Parathyroid adenoma (tissue), 2 donors: ENCODE data around the gene SYT14.

Source experiments
- H2AFZ ChIP-seq: fragments of 300-600 bp; sonication (generic); one replicate; pipeline ENCODE4 v1.7.0; 2017; ENCODE audit warnings: antibody characterized with exemption, mild to moderate bottlenecking
- H3K27ac ChIP-seq: fragments of 300-600 bp; sonication (generic); one replicate; pipeline ENCODE4 v1.7.0; 2017
- H3K27me3 ChIP-seq: fragments of 300-600 bp; sonication (generic); one replicate; pipeline ENCODE4 v1.7.0; 2017; ENCODE audit warnings: low read length; ENCODE audit not compliant: control insufficient read depth, insufficient read depth
- H3K36me3 ChIP-seq: fragments of 300-600 bp; sonication (generic); one replicate; pipeline ENCODE4 v1.7.0; 2017; ENCODE audit warnings: low read length; ENCODE audit not compliant: control insufficient read depth, insufficient read depth
- H3K4me1 ChIP-seq: fragments of 300-600 bp; sonication (generic); one replicate; pipeline ENCODE4 v1.7.0; 2017; ENCODE audit warnings: control low read depth
- H3K4me2 ChIP-seq: fragments of 300-600 bp; sonication (generic); one replicate; pipeline ENCODE4 v1.7.0; 2017; ENCODE audit warnings: low read length
- H3K4me3 ChIP-seq: fragments of 300-600 bp; sonication (generic); one replicate; pipeline ENCODE4 v1.7.0; 2017; ENCODE audit warnings: low read depth, low read length
- H3K79me2 ChIP-seq: fragments of 300-600 bp; sonication (generic); one replicate; pipeline ENCODE4 v1.7.0; 2017; ENCODE audit warnings: control low read depth
- H3K9ac ChIP-seq: fragments of 300-600 bp; sonication (generic); one replicate; pipeline ENCODE4 v1.7.0; 2017; ENCODE audit warnings: mild to moderate bottlenecking
- H3K9me3 ChIP-seq: fragments of 300-600 bp; sonication (generic); one replicate; pipeline ENCODE4 v1.7.0; 2017; ENCODE audit warnings: low read length; ENCODE audit not compliant: control insufficient read depth
- TF ChIP-seq, protein P1 (sequence below): fragments of 300-600 bp; sonication (generic); IDR thresholded peaks from one replicate; pipeline ENCODE4 v1.7.0; 2017; ENCODE audit warnings: antibody characterized with exemption, mild to moderate bottlenecking
- donor health status: primary hyperparathyroidism.

SYT14 gene

DNA sequence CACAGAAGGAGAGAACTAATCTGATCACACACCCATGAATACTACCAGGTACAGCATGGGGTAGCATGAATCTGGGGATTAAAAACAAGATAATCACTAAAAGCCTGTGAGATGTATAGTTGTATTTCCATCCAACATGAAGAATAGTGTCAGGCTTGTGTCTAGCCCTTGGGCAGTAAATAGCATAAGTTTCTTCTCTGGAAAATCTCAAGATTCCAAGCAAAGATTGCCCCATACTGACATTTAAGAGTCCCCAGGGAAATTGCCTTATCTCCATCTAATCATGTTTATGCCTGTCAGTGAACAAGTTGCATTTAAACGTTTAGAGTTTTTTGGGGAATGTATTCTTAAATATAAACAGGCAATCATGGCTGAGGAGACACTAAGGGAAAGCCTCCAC, 185.4 kb downstream of the SYT14 start:
- H3K4me3 ChIP-seq, result no peak overlapping the region

DNA sequence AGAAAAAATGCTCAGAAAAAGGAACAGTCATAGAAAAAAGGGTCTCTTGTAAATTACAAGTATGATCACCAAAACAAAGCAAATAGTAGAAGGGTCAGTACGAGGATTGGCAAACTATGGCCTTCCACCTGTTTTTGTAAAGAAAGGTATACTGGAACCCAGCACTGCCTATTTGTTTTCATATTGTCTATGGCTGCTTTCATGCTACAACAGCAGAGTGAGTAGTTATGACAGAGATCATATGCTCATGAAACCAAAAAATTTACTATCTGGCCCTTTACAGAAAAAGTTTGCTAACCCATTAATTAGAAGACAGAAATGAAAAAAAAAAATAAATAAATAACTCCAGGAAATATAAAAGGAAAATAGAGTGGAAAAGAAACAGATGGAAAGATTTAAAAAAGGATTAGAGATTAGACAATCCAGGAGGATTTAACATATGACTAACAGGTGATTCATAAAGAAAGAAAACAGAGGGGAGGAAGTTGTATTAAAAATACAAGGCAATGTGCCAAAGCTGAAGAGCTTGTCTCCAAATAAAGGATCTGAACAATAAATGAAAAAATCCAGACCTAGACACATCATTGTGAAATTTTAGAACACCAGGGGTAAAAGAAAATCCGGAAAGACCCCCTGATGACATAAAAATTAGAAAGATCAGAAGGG, 186.0 kb downstream of the SYT14 start:
- no peak overlapping the region for H3K4me2 ChIP-seq
- H3K27ac ChIP-seq, result no peak overlapping the region
- no peaks in the 10 kb centered on the region for H3K4me1 ChIP-seq
- TF ChIP-seq, protein P1, sequence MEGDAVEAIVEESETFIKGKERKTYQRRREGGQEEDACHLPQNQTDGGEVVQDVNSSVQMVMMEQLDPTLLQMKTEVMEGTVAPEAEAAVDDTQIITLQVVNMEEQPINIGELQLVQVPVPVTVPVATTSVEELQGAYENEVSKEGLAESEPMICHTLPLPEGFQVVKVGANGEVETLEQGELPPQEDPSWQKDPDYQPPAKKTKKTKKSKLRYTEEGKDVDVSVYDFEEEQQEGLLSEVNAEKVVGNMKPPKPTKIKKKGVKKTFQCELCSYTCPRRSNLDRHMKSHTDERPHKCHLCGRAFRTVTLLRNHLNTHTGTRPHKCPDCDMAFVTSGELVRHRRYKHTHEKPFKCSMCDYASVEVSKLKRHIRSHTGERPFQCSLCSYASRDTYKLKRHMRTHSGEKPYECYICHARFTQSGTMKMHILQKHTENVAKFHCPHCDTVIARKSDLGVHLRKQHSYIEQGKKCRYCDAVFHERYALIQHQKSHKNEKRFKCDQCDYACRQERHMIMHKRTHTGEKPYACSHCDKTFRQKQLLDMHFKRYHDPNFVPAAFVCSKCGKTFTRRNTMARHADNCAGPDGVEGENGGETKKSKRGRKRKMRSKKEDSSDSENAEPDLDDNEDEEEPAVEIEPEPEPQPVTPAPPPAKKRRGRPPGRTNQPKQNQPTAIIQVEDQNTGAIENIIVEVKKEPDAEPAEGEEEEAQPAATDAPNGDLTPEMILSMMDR, result no peak
- no peak overlapping the region for H2AFZ ChIP-seq
- no peaks in the 10 kb centered on the region for H3K36me3 ChIP-seq
- H3K79me2 ChIP-seq, result no peaks in the 10 kb centered on the region
- H3K4me3 ChIP-seq, result no peak overlapping the region
- no peaks in the 10 kb centered on the region for H3K9me3 ChIP-seq
- H3K9ac ChIP-seq, result no peak overlapping the region
- H3K27me3 ChIP-seq, result no peaks in the 10 kb centered on the region

More for the DNA sequence above, 185.4 kb downstream of the SYT14 start:
- Histone ChIP-seq H2AFZ (no peak overlapping the region), H3K9ac (no peak overlapping the region), H3K36me3 (no peaks in the 10 kb centered on the region), H3K4me2 (no peak overlapping the region), H3K27ac (no peak overlapping the region), H3K4me1 (no peaks in the 10 kb centered on the region), H3K79me2 (no peaks in the 10 kb centered on the region), H3K27me3 (no peaks in the 10 kb centered on the region), H3K9me3 (no peaks in the 10 kb centered on the region)
- TF ChIP-seq, protein P1, result no peak

DNA sequence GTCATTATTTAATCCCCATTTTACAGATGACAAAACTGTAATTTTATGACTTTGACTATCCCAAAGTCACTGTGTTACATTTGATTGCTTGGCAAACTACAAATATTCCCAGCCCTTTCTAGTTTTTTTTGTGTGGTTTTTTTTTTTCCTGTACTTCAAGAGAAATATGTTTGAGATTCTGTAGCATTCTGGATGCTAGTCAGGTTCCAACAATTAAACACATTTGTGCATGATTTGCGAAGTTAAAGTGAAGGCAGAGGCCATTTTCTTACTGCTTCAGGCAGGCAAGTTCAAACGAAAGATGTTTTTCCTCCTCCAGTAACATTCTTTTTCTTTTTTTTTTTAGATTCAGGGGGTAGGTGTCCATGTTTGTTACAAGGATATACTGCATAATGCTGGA, 186.7 kb downstream of the SYT14 start:
- H3K27ac ChIP-seq, result no peak overlapping the region
- H3K27me3 ChIP-seq, result no peaks in the 10 kb centered on the region
- no peaks in the 10 kb centered on the region for H3K36me3 ChIP-seq
- no peaks in the 10 kb centered on the region for H3K79me2 ChIP-seq
- no peak overlapping the region for H2AFZ ChIP-seq
- no peaks in the 10 kb centered on the region for H3K4me1 ChIP-seq
- no peak overlapping the region for H3K4me3 ChIP-seq
- H3K9me3 ChIP-seq, result no peaks in the 10 kb centered on the region
- TF ChIP-seq, protein P1, result no peak
- H3K4me2 ChIP-seq, result no peak overlapping the region
- no peak overlapping the region for H3K9ac ChIP-seq

DNA sequence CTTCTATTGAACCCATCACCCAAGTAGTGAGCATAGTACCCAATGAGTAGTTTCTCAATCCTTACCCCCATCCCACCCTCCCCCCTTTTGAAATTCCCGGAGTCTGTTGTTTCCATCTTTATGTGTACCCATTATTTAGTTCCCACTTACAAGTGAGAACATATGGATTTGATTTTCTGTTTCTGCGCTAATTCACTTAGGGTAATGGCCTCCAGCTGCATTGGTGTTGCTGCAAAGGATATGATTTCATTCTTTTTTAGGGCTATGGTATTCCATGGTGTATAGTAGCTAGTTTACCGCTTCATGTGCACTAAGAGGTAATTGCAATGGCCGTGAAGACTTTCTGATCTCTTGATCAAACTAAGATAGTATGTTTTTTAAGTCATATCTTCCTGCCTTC, 187.1 kb downstream of the SYT14 start:
- TF ChIP-seq, protein P1, result no peak
- H3K27me3 ChIP-seq, result no peaks in the 10 kb centered on the region

DNA sequence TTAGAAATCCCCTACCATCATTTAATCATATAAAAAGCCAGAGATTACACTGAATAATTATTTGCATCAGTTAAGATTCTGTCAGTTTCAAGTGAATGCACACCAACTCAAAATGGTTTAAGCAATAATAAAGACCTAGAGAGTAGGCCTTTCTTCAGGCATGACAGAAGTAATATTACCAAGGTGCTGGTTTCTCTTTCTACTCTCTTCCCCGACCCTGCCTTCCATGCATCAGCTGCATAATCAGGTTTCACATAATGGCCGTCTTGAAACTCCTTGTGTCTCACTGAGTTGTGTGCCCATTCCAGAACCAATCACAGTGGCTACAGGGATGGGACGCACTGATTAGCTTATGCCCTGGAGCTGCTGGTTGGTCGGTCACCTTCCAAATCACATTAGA, 191.1 kb downstream of the SYT14 start:
- Histone ChIP-seq H3K36me3 (no peaks in the 10 kb centered on the region), H3K27me3 (no peaks in the 10 kb centered on the region), H2AFZ (no peak overlapping the region), H3K27ac (no peak overlapping the region), H3K4me1 (no peaks in the 10 kb centered on the region), H3K79me2 (no peaks in the 10 kb centered on the region), H3K9ac (no peak overlapping the region), H3K4me3 (no peak overlapping the region), H3K4me2 (no peak overlapping the region), H3K9me3 (no peaks in the 10 kb centered on the region)
- TF ChIP-seq, protein P1, result no peak

More for the DNA sequence above, 187.1 kb downstream of the SYT14 start:
- Histone ChIP-seq H3K79me2 (no peaks in the 10 kb centered on the region), H3K4me3 (no peak overlapping the region), H3K4me1 (no peaks in the 10 kb centered on the region), H3K36me3 (no peaks in the 10 kb centered on the region), H3K27ac (no peak overlapping the region), H3K9me3 (no peaks in the 10 kb centered on the region), H2AFZ (no peak overlapping the region), H3K9ac (no peak overlapping the region), H3K4me2 (no peak overlapping the region)
